Epithelial cell of proximal tubule (primary cell): ENCODE measurements around the gene SLC6A19. TPM values are rescaled to one million over a fixed set of nuclear protein-coding genes. Genes with fewer than 3 reads are reported as not detected.
"Not testable (repeated sequence)": the region's sequence is repeated elsewhere in the genome, so short reads cannot be mapped to it uniquely, and the experiment has no call there.

ENCODE experiments used
- DNase-seq: peaks from one replicate; pipeline ENCODE4 v3.0.0-alpha.2; 2011; ENCODE audit warnings: low read depth
- H3K4me3 ChIP-seq: 2 replicates; pipeline ENCODE4 v1.5.1; 2011; ENCODE audit warnings: low read depth, mild to moderate bottlenecking, low read length
- CTCF ChIP-seq: conservative IDR thresholded peaks from 2 replicates; pipeline ENCODE4 v1.5.1; 2012; ENCODE audit warnings: low read depth, mild to moderate bottlenecking, low read length
- total RNA-seq: library from RNA; depleted of rRNA; stranded (reverse); fragments of >200 nt; gene quantifications from 2 replicates; pipeline ENCODE4 v1.2.3, GENCODE V29; 2015

Gene SLC6A19
- total RNA-seq, 1 donor from 2014 or later = not detected

GRCh38 chr5:1266791-1267190 lies 65.4 kb downstream of the SLC6A19 start:
- no peak for DNase-seq
- H3K4me3 ChIP-seq = no peak overlapping the region
- no peak for TF ChIP-seq CTCF

DNA sequence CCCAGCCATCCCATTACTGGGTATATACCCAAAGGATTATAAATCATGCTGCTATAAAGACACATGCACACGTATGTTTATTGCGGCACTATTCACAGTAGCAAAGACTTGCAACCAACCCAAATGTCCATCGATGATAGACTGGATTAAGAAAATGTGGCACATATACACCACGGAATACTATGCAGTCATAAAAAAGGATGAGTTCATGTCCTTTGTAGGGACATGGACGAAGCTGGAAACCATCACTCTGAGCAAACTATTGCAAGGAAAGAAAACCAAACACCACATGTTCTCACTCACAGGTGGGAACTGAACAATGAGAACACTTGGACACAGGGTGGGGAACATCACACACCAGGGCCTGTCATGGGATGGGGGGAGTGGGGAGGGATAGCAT lies 66.1 kb downstream of the SLC6A19 start:
- DNase-seq = not testable (repeated sequence)

DNA sequence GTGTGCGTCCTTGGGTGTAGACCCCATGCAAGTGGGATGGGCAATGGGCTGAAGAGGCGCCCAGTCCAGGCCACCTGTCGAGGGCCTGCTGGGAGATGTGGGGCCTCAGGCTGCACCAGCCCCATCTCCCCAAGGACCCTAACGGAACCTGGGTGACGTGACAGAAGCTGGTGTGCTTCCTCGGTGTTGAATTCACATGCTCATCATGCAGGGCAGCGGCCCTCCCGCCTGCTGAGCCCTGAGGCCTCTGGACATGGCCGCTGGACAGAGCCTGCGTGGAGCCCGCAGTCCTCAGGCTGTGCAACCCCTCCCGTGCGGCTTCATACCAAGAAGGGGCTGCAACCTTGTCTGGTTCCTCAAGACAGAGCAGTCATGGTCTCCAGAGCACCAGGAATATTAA lies 66.7 kb downstream of the SLC6A19 start:
- no peak for DNase-seq
- no peak for TF ChIP-seq CTCF
- no peak overlapping the region for H3K4me3 ChIP-seq

More for the DNA sequence above, 66.1 kb downstream of the SLC6A19 start:
- not testable (repeated sequence) for H3K4me3 ChIP-seq

- H3K4me3 ChIP-seq = no peak overlapping the region
- no peak for TF ChIP-seq CTCF
- no peak for DNase-seq
Measured at GRCh38 chr5:1268666-1269065, 67.3 kb downstream of the SLC6A19 start.

DNA sequence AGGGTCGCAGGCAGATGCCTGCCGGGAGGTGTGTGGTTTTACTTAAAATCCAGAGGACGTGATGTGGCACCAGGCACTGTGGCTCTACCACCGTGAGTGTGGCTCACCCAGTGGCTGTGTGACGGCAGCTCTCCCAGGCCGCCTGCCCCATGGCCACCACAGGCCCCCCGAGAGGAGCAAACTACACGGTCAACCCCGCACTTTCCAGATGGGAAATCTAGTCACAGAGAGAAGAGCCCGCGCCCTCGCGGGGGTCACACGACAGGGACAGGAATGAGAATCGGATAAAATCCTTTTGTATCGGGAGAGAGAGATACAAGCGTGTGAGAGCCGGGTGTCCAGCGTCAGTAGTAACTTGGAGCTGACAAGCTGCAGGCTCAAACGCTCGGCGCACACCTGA lies 69.0 kb downstream of the SLC6A19 start:
- no peak overlapping the region for H3K4me3 ChIP-seq
- no peak for TF ChIP-seq CTCF
- DNase-seq = no peak

DNA sequence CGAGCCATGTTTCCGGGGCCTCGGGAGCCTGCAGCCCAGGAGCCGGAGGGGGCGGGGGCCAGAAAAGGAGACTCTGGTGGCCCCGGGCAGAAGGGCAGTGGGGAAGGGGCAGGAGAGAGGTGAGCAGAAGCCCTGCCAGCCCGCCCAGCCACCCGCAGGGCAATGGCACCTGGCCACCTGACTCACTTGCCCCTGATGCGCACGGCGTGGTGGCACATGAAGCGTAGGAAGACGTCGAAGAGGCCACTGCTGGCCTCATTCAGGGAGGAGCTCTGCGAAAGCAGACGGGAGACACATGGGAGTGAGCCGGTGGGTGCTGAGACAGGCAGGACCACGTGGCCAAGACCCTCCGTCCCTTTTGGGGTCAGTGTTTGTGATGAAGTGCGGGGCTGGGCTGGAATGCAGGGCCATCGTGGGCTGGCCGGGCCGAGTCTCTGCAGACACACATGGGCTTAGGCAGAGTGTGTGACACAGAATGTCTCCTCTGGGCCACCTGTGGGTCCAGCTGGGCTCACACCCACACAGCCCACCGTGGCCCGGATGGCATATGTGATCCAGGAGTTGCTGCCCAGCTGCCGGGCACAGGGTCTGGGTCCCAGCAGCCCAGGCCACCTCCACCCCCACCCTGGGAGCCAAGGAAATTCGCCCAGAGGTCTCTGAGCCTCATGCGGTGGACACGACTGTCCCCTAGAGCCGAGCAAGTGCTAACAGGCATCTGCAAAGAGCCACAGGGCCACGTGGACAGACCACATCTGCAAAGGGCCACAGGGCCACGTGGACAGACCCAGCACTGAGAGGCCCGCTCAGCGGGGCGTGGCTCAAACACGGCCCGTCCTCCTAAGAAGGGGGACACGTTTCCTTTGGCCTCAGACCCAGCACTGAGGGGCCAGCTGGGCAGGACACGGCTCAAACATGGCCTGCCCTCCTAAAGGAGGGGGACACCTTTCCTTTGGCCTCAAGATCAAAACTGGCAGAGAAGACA lies 69.8 kb downstream of the SLC6A19 start:
- no peak for TF ChIP-seq CTCF
- no peak overlapping the region for H3K4me3 ChIP-seq
- no peak for DNase-seq

- no peak overlapping the region for H3K4me3 ChIP-seq
- TF ChIP-seq CTCF = no peak
- DNase-seq = no peak
Measured at GRCh38 chr5:1272201-1272600, 70.8 kb downstream of the SLC6A19 start.
